NAMALWA (cell line): ENCODE data around the gene NT5DC4.
"Not testable (repeated sequence)": the region's sequence is repeated elsewhere in the genome, so short reads cannot be mapped to it uniquely, and the experiment has no call there.

Source experiments
- DNase-seq: peaks from one replicate; pipeline ENCODE4 v3.0.0-alpha.2; 2015; ENCODE audit warnings: low spot score

The NT5DC4 gene

GRCh38 chr2:112699984-112700667 lies 20.7 kb upstream of the NT5DC4 start:
- DNase-seq, result no peak

GRCh38 chr2:112701052-112701451 lies 19.8 kb upstream of the NT5DC4 start:
- no peak for DNase-seq

- DNase-seq, result no peak
Observed at GRCh38 chr2:112703684-112704083, 17.1 kb upstream of the NT5DC4 start.

GRCh38 chr2:112705575-112705974 lies 15.2 kb upstream of the NT5DC4 start:
- DNase-seq, result no peak

DNA sequence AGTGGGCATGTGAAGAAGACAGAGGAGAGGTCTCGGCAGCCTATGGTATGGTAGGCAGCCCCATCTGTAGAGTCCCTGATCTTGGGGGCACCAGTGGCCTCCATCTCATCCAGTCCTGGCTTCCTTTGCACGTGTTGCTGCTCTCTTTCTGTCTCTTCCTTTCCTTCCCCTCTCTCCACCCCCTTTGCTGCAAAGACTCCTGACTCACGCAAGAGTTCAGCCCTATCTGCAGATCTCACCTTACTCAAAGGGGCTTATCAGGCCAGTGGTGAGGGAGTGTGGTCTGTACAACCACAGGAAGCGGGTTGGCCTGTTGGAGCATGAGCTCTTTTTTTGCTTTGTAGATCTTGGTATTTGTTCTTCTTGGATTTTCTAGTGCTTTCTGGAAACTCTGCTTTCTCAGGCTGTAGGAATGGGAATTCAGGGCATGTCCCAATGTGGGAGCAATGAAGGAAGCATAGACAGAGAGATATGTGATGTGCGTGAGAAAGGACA lies 14.6 kb upstream of the NT5DC4 start:
- DNase-seq, result no peak

DNA sequence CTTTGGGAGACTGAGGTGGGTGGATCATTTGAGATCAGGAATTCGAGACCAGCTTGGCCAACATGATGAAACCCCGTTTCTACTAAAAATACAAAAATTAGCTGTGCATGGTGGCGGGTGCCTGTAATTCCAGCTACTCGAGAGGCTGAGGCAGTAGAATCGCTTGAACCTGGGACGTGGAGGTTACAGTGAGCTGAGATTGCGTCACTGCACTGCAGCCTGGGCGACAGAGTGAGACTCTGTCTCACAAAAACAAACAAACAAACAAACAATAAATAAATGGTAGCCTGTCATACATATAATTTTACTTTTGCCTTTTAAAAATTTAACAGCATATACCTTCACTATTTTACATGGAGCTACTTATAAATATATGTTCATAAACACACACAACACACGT lies 13.9 kb upstream of the NT5DC4 start:
- DNase-seq, result not testable (repeated sequence)

- DNase-seq, result no peak
Observed at GRCh38 chr2:112708968-112709367, 11.9 kb upstream of the NT5DC4 start.

GRCh38 chr2:112709703-112710102 lies 11.1 kb upstream of the NT5DC4 start:
- DNase-seq, result no peak

- no peak for DNase-seq
Observed at GRCh38 chr2:112710956-112711750, 9.7 kb upstream of the NT5DC4 start.

GRCh38 chr2:112712465-112712864 lies 8.4 kb upstream of the NT5DC4 start:
- DNase-seq, result no peak

DNA sequence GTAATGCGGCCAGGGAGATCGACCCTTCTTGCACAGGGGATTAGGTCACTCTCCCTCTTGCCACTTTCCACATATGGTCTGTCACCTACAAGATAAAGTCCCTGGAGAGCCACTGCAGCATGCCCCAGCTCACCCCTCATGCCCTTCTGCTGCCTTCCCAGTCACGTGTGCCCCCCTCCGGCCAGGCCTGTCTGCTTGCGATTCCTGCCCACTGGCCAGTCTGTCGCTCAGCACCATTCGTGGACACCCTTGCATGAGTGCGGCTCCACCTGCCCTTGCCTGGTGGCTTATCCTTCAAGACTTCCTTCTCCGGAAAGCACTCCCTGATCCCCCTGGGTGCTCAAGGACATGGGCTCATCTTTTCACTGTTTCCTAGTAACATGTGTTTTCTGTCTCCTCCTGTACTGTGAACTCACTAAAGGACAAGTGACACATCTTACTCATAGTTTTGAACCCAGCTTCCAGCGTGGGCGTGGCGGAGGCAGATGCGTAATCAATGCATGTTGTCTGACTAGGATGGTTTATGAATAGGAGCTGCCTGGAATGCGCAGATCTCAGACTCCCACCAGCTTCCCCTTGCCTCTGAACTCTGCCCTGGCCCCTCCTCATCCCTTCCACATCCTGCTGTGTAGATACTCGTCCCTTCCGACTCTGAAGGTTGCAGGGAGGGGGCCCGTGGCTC lies 7.8 kb upstream of the NT5DC4 start:
- no peak for DNase-seq

GRCh38 chr2:112713585-112713925 lies 7.3 kb upstream of the NT5DC4 start:
- DNase-seq, result no peak

DNA sequence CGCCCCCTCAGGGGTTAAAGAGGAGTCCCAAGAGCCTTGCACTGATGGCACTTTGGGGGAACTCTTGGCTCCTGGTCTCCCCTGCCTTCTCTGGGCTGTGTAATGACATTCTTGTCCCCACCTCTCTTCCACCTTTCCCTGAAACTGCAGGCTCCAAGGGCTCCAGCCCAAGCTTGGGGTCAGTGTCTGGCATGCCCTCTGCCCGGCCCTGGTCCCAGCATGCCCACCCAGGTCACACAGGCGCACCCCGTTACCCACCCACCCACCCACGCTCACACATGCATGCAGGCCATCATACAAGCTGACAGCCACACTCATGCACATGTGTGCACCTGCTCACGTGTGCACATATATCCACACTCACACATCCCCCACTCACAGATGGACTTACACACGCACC lies 6.9 kb upstream of the NT5DC4 start:
- no peak for DNase-seq

DNA sequence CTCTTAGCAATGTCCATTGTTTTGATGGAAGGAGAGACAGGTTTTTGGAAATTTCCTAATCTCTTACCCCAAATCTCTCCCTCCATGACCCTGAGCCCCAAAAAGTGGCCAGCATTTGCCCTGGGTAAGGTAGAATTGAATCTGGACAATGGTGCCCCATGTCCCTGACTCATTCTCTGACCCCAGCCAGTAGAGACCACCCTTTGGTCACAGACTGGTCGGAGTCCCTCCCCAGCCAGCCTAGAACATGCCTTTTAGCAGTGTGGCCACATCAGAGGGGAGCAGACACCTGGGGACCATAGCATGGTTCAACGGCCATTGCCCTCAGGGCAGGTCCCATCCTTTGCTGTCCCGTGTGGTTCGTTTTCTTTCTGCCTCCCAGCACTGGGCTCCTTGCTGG lies 6.5 kb upstream of the NT5DC4 start:
- no peak for DNase-seq

DNA sequence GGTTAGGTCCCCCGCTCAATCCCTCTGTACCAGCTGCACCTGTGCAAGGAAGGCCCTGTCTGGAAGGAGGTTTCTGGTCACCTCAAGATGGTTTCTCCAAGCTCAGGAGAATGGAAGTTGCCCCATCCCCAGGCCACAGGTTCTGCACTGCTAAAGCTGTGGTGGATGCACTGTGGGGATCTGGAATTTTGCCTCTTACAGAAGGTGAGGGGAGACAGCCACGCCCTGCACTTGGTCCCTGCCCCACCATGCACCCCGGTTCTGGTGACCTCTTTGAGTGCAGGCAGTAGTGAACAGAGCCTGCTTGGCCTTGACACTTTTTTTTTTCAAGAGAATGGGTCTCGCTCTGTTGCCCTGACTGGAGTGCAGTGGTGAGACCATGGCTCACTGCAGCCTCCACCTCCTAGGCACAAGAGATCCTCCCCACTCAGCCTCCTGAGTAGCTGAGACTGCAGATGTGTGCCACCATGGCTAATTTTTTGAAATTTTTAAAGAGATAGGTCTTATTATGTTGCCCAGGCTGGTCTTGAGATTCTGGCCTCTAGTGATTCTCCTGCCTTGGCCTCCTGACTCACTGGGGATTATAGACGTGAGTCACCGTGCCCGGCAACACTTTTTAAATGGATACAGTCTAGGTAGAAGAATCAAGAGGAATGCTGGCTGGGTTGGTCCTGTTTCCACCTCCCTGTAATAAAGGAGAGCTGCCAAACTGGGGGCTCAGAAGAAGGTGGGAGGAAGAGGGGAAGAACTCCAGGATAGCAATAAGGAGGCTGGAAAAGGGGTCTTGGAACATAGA lies 5.8 kb upstream of the NT5DC4 start:
- DNase-seq, result no peak

DNA sequence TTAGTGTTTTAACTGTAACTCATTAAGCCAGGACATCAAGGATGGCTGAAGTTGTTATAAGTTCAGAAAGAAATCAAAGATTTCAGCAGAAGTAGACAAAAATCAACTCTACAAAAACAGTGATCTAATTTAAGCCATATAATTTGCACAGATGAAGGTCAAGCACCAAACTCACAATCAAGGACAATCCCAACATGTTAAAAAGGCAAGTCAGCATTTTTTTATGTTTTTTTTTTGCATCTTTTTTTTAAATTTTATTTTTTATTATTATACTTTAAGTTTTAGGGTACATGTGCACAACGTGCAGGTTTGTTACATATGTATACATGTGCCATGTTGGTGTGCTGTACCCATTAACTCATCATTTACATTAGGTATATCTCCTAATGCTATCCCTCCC lies 4.7 kb upstream of the NT5DC4 start:
- DNase-seq, result not testable (repeated sequence)

DNA sequence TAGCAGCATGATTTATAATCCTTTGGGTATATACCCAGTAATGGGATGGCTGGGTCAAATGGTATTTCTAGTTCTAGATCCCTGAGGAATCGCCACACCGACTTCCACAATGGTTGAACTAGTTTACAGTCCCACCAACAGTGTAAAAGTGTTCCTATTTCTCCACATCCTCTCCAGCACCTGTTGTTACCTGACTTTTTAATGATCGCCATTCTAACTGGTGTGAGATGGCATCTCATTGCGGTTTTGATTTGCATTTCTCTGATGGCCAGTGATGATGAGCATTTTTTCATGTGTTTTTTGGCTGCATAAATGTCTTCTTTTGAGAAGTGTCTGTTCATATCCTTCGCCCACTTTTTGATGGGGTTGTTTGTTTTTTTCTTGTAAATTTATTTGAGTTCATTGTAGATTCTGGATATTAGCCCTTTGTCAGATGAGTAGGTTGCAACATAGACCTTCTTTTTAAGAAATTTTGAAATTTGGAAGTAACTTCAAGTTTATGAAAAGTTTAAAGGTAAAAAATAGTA lies 3.9 kb upstream of the NT5DC4 start:
- not testable (repeated sequence) for DNase-seq

GRCh38 chr2:112718863-112719370 lies 1.9 kb upstream of the NT5DC4 start:
- no peak for DNase-seq

- no peak for DNase-seq
Observed at GRCh38 chr2:112721819-112722522, 1.2 kb downstream of the NT5DC4 start.

GRCh38 chr2:112722816-112723546 lies 2.2 kb downstream of the NT5DC4 start:
- no peak for DNase-seq
